Activated CD8-positive, alpha-beta memory T cell treated with anti-CD3 and anti-CD28 coated beads, Interleukin-2, amount 50 U/mL, for 4 hours (primary cell): Measurements from ENCODE around the gene AMDHD2.

ENCODE experiments used
- DNase-seq: peaks from one replicate; pipeline ENCODE4 v3.0.0-alpha.2; 2020

The AMDHD2 gene

DNA sequence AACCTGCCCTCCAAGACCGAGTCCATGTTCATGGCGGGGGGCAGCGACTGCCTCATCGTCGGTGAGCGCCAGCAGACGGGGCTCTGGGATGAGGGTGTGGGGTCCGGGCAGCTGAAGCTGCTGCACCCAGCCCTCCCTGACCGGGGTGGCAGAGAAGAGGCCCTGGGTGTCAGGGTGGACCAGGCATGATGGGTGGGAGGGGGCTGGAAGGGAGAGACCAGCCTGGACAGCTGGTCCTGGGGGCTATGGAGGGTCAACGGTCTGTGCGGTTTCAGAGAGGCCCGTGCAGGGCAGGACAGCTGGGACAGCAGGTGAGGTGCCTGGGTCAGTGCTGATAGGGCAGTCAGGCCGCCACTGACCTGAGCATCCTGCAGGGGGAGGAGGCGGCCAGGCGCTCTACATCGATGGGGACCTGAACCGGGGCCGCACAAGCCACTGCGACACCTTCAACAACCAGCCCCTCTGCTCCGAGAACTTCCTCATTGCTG, 19.7 kb upstream of the AMDHD2 start:
- DNase-seq, result no peak

DNA sequence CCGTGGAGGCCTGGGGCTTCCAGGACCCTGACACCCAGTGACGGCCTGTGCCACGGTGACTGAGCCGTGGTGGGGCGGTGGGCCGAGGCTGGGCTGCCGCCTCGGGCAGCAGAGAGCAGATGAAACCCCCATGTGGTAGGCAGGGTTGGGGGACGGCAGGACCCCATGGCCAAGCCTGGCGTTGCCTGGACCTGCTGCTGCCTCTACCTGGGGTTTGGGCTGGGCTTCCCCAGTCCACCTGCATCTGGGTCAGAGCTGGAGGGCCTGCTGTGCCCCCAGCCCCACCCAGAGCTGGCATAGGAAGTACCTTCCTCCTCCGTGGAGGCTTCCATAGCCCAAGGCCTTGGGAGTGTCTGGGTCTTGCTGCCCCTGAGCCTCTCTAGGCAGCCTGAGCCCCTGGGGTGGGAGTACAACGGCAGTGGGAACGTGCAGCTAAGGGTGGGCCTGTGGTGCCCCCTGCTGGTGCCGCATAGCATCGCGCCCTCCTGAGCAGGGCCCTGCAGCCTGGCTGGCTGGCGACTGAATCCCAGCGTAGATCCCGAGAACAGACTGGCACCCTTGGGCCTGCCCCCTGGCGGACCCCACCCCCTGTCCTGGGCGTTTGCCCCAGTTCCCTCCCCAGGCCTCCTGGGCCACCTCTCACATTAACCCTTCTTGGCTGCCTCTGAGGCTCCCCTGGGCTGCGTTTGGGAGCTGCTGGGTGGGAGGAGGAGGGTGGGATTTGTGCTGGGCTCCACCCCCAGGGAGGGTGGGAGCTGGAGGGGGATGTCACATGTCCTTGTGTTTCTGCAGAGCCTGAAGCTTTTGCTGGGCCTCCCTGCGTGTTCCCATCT, 19.0 kb upstream of the AMDHD2 start:
- DNase-seq, result peak; percentile 85

DNA sequence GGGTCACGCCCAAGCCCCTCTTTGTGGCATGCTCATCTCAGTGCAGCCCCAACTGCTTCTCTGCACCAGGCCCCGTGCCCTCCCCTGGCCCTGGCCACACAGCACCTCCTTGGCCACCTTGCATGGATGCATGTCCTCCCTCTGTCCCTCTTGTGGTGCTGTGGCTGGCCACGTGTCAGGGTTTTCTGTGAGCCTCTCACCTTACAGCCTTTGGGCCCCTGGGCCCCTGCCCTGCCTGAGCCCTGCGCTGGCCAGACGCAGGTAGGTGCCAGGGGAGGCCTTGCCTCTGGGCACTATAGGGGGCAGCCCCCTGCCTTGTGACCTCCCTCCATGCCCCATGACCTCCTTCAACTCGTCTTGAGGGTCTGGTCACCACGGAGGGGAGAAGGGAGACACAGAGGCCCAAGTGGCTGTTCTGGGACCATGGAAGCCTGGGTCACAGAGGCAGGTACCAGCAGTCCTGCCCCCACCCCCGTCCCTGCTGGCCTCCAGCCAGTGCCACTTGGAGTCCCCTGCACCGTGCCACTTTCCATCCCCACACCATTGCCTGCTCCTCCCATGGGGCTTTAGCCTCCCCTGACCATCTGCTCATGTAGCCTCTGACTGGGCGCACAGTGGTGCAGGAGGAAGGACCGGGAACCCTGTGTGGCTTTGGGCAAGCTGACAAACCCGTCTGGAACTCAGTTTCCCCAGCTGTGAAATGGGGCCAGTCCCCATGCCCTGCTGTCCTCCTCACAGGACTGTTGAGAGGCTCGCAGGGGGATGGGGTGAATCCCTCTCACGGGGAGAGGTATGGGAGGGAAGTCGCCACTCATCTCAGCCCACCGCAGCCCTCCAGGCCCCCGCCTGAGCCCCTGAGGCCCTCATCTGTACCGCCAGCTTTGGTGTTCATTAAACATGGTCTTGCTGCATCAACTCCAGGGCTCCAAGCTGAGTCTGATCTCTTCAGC, 17.9 kb upstream of the AMDHD2 start:
- DNase-seq, result no peak

DNA sequence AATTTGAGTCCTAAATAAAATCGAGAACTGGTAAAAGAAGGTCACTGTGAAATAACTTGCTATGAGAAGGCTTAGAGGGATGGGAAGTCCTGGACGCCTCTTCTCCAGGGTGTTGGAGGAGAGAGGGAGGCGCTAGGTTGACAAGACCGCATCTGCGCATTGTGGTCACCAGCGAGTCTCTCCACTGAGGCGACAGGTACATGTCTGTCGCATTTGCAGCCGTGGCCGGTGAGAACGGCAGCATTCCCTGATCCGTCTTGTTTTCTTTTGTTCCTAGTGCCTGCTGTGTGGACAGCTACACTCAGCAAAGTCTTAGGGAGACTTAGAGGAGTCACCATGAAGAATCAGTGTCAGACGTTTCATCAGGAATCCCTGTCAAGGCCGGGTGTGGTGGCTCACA, 14.5 kb upstream of the AMDHD2 start:
- DNase-seq, result no peak

DNA sequence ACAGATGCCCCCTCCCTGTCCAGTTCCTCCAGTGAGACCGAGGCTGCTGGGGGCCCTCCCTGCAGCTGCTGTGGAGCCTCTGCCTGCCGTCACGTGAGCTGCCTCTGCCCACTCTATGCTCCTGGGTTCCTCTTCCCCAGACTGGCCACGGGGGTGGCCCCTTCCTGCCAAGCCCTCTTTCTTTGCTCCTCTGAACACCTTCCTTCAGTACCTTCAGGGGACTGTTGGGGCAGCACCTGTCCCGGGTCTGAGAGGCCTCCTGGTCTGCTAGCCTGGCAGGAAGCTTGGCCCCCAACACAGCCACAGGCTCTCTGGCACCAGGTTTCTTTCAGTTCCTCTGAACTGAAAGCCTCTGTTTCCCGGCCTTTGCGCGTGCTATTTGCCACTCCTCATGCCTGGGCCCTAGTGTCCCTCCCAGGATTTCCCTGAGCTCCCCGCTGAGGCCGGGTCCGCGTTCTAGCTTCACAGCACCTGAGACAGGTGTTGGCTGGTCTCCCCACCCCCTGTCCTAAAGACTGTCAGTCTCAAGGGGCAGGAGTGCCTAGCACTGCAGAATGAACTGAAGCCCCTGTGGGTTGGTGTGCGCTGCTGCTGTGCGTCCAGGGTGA, 13.0 kb upstream of the AMDHD2 start:
- DNase-seq, result no peak

DNA sequence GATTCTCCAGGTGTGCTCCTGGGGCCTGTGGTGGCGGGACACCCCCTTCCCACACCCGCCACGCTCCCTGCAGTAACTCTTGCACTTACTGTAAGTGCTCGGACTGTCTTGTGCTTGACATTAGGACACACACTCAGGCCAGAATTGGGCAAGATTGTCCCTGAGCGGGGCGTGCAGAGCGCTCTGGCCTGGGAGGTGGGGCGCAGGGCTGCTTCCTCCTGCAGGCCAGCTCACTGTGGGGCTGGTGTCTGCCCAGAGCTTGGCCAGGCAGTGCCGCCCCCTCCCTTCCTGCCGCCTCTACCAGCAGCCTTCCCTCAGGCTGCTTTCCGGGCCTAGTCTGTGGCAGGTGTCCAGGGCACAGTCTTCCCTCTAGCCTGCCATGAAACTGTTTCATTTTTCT, 12.5 kb upstream of the AMDHD2 start:
- DNase-seq, result no peak

DNA sequence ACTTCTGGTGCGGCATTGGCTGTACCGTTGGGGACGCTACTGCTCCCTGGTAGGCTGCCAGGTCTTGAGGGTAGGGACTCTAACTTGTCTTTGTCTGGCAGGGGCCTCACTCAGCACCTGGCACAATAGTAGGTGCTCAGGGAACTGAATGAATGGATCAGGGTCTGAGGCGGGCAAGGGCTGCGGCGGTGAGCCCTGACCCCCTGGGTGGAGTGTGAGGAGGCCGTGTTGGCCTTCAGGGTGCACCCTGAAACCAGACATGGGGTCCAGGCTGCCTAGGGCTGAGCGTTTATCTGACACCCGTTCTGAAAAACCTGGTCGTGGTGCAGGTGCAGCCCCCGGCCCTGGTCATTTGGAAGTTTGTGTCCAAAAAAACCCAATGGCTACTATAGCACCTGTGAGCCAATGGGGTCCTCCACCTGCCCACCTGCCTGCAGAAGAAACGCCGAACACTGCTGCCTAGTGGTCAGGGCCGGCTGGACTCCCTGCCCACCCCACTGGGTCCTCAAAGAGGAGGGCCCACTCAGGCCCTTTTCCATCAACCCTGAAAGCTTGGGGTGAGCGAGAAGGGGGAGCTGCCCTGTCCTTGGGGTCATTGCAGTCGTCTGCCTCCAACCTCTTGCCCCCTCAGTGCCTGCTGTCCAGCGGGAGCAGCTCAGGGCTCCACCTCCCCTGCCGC, 11.3 kb upstream of the AMDHD2 start:
- no peak for DNase-seq

DNA sequence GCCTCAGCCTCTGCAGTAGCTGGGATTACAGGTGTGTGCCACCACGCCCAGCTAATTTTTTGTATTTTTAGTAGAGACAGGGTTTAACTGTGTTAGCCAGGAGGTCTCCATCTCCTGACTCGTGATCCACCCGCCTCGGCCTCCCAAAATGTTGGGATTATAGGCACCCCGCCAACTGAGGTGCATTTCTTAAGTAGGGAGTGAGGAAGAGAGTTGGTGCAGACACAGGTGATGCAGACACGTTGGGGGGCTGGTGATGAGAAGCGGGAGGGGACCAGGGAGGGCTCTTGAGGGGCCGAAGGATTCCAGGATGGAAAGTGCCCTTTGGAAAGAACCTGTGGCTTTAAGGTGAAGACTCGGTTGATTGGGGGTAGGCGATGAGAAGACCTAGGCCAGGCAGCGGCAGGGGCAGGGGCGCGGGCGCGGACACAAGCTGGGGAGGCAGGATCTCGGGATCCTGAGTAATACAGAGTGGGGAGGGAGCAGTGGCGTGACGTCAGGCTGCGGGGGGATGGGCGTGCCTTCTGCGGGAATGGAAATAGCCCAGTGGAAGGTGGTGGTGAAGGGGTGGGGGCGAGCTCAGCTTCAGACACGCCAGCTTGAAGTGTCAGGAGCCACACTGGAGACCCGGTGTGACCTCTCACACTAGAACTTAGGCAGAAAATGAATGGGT, 8.9 kb upstream of the AMDHD2 start:
- no peak for DNase-seq

DNA sequence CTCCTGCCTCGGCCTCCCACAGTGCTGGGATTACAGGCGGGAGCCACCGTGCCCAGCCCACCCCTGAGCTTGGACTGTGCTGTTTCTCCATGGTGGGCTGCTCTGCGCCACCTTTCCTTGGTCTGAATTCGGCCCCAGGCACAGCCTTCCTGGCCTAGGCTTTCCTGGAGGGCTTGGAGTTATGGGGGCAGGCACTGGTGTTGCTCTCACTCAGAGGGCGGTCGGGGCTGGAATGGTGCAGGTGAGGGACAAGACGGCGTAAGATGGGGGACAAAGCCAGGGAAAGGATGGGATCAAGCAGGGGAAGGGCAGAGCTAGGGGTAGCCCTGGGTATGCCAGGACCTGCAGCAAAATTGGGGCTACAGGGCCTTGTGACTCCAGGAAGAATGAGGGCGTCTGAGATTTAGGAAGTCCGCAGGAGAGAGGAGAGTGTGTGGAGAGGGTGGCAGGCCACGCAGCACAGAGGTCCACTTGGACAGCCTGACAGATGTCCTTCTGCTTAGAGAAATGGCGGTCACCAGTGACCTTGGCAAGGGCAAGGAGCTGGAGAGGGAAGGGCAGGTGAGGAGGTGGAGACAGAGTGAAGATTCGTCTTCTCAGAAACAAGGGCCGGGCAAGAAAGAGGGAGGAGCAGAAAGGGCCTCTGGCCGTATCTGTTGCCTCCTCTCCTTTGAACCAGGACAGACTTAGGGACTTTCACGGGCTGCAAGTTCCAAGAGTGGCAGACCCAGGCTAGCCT, 8.0 kb upstream of the AMDHD2 start:
- DNase-seq, result no peak

DNA sequence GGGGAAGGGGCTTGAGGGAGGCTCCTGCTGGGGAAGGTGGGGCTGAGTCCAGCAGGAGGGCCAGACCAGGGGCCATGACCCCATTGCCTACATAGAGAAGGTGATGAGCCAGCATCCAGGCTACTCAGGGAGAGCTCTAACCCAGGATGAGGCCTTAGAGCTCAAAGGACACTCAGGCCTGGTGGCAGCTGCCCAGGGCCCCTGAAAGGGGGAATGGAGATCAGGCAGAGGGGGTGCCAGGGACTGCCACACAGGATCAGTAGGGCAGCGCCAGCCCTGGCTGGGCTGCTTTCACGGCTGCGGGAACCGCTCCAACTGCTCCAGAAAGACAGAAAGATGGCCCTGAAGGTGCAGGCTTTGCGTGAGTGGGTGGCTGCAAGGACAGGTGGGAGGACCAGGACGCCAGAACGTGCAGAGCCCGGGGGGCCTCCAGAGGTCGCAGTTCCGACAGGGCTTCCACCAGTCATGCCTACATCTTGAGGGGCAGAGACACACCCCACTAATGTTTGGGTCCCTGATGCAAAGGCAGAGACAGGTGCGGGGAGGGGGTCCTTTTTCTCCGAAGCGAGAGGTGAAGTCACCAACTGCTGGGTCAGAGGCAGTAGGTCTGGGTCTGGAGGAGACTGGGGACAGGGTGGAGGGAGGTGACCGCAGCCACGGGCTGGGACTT, 7.3 kb upstream of the AMDHD2 start:
- DNase-seq, result peak; percentile 43

DNA sequence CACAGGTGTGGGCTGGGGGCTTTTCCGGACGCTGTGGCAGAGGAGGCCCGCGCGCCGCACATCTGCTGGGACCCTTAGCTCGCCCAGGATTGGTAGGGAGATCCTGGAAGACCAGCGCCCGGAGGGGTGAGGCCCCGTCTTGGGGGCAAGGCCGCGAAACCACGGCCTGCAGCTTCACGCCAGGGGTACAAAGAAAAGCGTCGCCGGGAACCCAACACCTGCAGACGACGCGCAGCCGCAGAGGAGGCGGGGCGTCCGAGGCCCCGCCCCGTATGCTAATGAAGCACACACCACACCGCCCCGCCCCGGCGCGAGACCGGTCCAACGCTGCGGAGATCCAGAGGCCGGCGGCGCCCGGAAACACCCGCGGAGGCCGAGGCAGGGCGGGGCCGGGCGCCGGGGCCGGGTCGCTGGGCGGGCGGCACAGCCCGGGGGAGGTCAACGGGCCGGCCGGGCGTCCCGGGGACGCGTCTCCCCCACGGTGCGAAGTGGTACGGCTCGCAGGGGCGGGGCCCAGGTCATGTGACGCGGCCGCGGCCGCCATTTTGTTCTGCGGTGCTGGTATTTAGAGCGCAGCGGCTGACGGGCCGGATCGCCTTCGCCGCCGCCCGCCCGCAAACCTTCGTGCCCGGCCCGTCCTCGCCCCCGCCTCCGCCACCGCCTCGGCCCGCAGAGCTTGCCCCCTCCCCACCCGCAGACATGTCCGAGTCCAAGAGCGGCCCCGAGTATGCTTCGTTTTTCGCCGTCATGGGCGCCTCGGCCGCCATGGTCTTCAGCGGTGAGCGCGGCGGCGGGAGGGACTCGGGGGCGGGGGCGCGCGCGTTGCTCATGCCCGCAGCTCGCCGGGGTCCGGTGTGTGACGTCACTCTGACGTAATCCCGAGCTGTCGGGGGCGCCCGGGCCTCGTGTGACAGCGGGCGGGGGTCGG, 6.5 kb upstream of the AMDHD2 start, which contains the start of gene ATP6V0C:
Gene ATP6V0C (plus strand): TSS at position 548 of the 928 bp plus-strand sequence. CDS start 152 bp downstream, at position 700.
- peak; percentile 91 for DNase-seq

DNA sequence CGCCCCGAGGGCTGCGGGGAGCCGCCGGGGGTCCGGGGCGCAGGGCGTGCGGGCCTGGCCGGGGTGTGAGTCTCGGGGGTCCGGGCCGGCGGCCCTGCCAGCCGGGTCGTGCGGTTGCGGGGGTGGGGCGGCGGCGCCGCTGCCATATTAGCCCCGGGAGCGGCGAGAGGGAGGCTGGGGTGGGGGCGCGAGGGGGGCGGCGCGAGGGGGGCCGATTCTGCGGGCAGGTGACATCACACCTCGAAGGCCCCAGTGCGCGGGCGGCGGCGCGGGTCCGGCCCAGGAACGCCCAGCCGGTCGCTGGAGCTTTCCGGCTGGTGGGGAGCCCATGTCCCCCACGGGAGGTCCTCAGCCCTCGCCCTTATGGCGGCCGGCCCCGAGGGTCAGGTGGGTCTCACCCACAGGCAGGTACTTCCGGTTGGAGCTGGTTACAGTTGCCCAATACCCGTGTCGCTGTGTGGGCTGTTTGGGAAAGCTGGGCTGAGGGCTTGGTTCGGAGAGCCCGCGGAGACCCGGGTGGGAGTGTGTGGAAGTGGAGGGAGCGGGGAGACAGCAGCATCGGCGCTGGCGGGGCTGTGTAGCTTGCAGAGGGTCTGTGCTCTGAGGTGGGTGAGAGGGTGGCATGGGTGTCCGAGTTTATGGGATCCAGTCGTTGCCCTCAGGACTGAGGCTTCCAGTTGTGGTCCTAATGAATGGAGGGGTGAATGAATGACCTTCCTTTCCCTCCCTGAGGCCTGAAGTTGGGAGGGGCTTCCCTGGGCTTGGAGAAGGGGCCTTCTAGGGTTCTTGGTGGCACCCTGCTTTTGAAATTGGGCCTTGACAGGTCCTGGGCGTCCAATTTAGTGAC, 5.6 kb upstream of the AMDHD2 start:
- DNase-seq, result no peak

DNA sequence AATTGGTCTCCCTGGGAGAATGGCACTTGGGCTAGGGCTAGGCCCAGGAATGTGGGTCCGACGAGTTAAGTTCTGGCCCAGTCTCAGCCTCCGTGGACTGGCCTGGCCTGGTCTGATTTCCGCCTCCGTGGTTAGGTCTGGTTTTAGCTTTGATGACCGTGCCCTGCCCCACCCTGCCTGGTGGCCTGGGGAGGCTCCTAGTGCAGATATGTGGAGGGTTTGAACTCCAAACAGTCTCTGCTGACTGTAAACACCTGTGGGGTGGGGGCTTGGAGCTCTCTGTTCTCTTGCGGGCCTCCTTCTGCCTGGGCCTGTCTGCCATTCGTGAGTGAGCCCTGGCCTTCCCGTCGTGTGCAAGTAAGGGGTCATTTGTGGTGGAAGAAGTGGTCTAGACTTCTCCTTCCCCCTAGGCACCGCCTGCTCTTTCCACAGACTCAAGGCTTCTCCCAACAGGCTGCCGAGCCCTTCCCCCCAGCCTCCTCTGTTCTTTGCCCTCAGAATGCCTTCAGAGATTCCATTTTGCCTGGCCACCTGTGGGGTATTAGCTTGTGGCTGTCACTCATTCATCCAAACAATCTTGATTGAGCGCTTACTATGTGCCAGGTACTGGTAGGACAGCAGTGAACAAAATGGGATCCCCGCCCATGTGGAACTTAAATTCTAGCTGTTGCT, 4.9 kb upstream of the AMDHD2 start:
- DNase-seq, result no peak

DNA sequence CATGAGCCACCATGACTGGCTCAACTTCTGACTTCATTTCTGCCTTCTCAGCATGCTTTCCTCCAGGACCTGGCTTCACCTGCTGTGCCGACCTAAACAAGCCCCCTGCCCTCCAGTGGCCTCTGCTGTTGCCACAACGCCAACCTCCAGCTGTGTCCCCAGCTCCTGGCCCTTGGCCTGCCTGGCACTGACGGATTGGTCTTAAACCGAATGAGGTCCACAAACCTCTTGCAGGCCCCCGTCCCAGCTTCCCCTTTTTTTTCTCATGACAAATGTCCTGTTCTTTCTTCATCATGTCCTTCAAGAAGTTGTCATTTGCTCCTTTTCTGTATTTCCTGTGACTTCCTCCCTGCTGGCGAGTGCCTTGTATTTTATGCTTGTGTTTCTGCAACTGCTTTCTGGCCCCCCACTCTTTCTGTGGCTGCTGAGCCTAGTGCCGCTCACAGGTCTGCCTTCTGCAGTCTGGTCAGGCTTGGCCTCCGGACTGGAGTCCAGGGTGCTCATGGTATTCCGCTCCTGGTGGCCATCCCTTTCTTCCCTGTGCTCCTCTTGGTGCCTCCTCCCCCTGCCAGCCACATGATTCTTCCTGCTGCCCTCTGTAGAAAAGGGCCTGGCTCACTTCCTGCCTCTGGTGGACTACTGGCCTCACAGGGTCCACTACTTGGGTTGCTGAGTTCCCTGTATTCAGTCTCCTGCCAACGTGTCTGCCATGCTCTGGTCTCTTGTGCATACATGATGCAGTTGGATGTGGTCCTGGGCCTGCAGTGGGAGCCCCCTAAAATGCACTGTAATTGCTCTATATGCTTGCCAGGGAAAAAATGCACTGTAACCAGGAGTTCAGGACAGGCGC, 3.6 kb upstream of the AMDHD2 start:
- DNase-seq, result no peak

DNA sequence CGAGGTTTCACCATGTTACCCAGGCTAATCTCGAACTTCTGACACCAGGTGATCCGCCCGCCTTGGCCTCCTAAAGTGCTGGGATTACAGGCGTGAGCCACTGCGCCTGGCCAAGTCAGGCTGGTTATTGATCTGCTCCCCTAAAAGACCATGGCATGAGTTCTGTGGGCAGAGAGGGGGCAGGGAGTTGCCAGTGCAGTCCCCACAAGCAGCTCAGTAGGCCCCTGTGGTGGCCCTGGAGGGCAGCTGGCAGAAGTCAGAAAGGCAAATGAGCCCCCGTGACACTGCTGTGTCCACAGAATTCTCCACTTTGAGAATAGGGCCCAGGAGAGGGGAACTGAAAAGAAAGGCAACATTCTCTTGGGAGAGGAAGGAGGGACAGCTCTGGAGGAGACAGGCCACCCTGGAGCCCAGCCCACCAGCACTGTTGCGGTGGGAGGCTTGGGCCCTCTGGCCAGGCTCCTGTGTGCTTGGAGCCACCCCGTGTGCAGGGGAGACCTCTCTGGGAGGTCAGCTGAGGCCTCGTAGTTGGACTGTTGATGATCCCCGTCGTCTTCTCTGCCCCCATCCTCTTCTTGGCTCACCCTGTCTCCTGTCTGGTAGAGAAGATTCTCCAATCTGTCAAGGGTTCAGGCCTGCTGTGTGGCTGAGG, 2.1 kb upstream of the AMDHD2 start:
- no peak for DNase-seq
